Right cardiac atrium (tissue), 5 donors: ENCODE measurements around the gene LEPR. TPM values are rescaled to one million over a fixed set of nuclear protein-coding genes. Genes with fewer than 3 reads are reported as not detected.

Source experiments
- ATAC-seq, 2 donors: fragments of 200-7000 bp; cut with Tn5 transposase; one replicate each; pipeline versions ENCODE4 v1.8.0 to v1.9.1; 2020; ENCODE audit warnings: moderate library complexity in 2 of 2, mild to moderate bottlenecking in 1 of 2
- DNase-seq, 3 donors: peaks; one replicate each; pipeline ENCODE4 v3.0.0-alpha.2; 2020
- H3K27ac ChIP-seq: one replicate; pipeline ENCODE4 v1.5.1; 2013; ENCODE audit warnings: mild to moderate bottlenecking, low read length, control low read depth, moderate library complexity
- H3K27me3 ChIP-seq: one replicate; pipeline ENCODE4 v1.6.1; 2013; ENCODE audit not compliant: control insufficient read depth, insufficient read depth
- H3K4me1 ChIP-seq: one replicate; pipeline ENCODE4 v1.6.1; 2013; ENCODE audit warnings: low read length; ENCODE audit not compliant: control insufficient read depth, insufficient read depth
- H3K4me3 ChIP-seq: one replicate; pipeline ENCODE4 v1.5.1; 2013; ENCODE audit warnings: low read length, control low read depth
- H3K9me3 ChIP-seq: one replicate; pipeline ENCODE4 v1.6.1; 2013; ENCODE audit warnings: low read length; ENCODE audit not compliant: control insufficient read depth
- WGBS: extraction: QIAGEN DNeasy Blood & Tissue Kit; methylation state at CpG from one replicate; pipeline ENCODE4 v1.1.7; 2013; 5-methylcytosine and 5-hydroxymethylcytosine counted together
- intact Hi-C, 4 donors: fragments of 100-400 bp; cut with DNase I; formaldehyde crosslinking; loops; one replicate each; pipeline versions ENCODE4 v1.11.0 to v1.14.0; 2022 to 2023
- polyA plus RNA-seq: library from polyadenylated mRNA; stranded (reverse); fragments of 200-250 nt; gene quantifications from one replicate; pipeline ENCODE4 v1.2.3, GENCODE V29; 2013
- total RNA-seq, 4 donors: library from RNA; stranded (reverse); fragmentation: NEBNext Ultra II Directional; extraction: Animal tissue kit (Norgen Biotek cat#: 25700); gene quantifications; one replicate each; pipeline ENCODE4 v1.2.1, GENCODE V29; 2021
- donor health status: healthy with polysubstance abuse.
- donor health status: DM: no; HTN: yes; CAD: no.
- donor health status: DM: no; HTN: no; CAD: no.
- donor health status: DM: no; HTN: yes; CAD: no; lungs with severe emphysema.
- donor health status: DM: yes; HTN: yes; CAD: no.

LEPR gene
- total and polyA plus RNA-seq, 5 donors: 3.9 to 27.3 (median 12.1) TPM

DNA sequence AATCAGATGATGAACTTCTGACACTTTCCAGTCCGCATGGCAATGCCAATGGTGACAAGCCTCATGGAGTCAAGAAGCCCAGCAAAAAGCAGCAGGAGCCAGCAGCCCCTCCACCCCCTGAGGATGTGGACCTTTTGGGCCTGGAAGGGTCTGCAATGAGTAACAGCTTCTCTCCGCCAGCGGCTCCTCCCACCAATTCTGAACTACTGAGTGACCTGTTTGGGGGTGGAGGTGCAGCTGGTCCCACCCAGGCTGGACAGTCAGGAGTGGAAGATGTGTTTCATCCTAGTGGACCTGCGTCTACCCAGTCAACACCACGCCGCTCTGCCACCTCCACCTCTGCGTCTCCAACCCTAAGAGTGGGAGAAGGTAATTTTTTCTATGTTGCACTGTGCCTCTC, 28.0 kb upstream of the LEPR start:
- H3K4me3 ChIP-seq: no peak overlapping the region
- H3K27me3 ChIP-seq: no peaks in the 10 kb centered on the region
- no peaks in the 10 kb centered on the region for H3K4me1 ChIP-seq
- 95% methylated on average over 7 of the region's 7 CpGs for WGBS
- H3K9me3 ChIP-seq: no peaks in the 10 kb centered on the region
- intact Hi-C loops: no loop called here
- ATAC-seq (no peak), DNase-seq (peak in 1 of 3 donors; percentile 34)
- no peak overlapping the region for H3K27ac ChIP-seq

DNA sequence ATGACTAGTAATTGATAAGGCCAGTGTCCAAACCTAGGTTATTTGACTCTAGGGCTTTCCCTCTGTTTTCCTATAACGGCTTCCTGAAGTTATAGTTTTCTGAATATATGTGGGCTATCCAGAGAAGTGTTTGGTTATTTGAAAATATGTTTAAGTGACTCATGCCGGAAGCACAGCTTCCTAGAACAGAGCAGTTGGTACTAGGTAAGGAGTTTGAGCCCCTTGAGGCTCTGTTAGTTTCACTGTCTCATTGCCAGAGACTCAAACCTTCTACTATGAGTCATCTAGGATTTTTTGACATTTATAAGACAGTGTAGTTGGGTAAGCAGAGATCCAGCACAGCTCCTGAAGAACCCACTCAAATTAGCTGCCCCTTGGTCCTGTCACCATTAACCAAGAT, 27.1 kb upstream of the LEPR start:
- Histone ChIP-seq H3K4me3 (no peak overlapping the region), H3K27ac (no peak overlapping the region), H3K27me3 (no peaks in the 10 kb centered on the region), H3K4me1 (no peaks in the 10 kb centered on the region), H3K9me3 (no peaks in the 10 kb centered on the region)
- WGBS: 77% methylated on average over 2 of the region's 2 CpGs
- intact Hi-C loops: no loop called here
- no peak for DNase-seq
- ATAC-seq: no peak

DNA sequence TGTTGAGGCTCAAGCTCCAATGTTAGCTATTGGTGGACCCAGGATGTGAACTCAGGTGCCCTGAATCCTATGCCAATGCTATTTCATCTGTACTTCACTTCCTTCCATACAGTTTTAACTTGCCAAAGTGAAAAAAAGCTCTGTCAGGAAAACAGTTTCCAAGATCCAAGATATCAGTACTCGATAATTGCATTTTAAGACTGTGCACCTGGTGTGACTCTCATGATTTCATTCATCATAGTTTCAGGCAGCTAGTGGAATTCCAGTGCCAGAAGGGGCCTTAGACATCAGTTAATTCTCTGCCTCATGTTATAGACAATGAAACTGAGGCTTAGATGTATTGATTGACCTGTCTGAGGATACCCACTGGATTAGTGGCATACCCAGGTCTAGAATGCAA, 26.5 kb upstream of the LEPR start:
- WGBS: 64% methylated on average over 1 of the region's 1 CpG
- Histone ChIP-seq H3K4me1 (no peaks in the 10 kb centered on the region), H3K4me3 (no peak overlapping the region), H3K27me3 (no peaks in the 10 kb centered on the region), H3K27ac (no peak overlapping the region), H3K9me3 (no peaks in the 10 kb centered on the region)
- DNase-seq (no peak), ATAC-seq (no peak)
- intact Hi-C loops: no loop called here

DNA sequence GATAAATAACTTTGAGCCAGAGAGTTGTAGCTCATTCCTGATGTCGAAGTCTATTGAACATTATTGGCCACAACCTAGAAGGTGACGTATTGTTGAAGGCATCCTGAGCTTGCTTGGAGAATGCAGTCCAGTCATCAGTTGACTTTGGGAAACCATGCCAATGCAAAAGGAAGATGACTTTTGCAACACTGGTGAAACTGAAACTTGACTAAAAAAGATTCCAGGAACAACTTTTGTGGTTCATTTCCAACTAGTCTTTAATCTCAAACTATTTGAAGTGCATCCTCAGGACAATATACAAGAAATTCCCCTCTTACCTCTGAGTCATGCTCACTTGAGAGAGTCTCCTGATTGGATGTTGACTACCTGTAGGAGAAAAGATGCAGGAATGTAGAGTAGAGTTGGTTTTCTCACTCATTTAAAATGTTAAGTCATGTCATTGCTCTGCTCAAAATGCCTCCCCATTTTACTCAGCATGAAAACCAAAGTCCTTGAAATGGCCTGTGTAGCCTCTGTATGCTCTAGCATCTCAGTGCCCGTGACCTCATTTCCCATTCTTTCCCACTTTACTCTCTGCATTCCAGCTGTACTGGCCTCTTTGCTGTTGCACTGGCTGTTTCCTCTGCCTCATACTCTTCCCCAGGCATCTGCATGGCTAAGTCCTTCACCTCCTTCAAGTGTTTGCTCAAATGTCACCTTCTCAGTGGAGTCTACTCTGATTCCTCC, 24.4 kb upstream of the LEPR start:
- DNase-seq: no peak
- no peaks in the 10 kb centered on the region for H3K9me3 ChIP-seq
- no peaks in the 10 kb centered on the region for H3K27me3 ChIP-seq
- WGBS: 83% methylated on average over 3 of the region's 3 CpGs
- H3K27ac ChIP-seq: no peak overlapping the region
- intact Hi-C loops: no loop called here
- H3K4me1 ChIP-seq: no peaks in the 10 kb centered on the region
- H3K4me3 ChIP-seq: no peak overlapping the region
- ATAC-seq: no peak

DNA sequence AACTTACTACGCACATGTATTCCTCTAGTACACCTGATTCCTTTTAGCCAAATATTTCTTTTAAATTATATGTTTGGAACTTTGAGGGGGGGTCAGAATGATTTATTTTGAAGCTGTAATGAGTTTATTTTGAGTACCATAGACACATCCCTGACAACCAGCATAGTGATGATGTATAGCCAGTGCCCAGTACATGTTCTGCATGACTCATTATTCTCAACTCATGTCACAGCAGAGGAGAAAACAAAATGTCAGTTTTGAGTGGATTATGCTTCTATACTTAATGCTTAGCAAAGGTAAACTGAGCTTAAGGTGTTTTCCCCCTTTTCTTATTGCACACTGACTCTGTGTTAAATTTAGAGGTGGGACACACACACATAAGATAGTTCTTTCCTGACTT, 22.4 kb upstream of the LEPR start:
- H3K27me3 ChIP-seq: no peaks in the 10 kb centered on the region
- ATAC-seq (no peak), DNase-seq (no peak)
- intact Hi-C loops: no loop called here
- 98% methylated on average over 1 of the region's 1 CpG for WGBS
- H3K27ac ChIP-seq: no peak overlapping the region
- no peaks in the 10 kb centered on the region for H3K9me3 ChIP-seq
- no peak overlapping the region for H3K4me3 ChIP-seq
- H3K4me1 ChIP-seq: no peaks in the 10 kb centered on the region

- no peaks in the 10 kb centered on the region for H3K4me1 ChIP-seq
- H3K27ac ChIP-seq: no peak overlapping the region
- H3K4me3 ChIP-seq: no peak overlapping the region
- no peak for DNase-seq
- intact Hi-C loops: no loop called here
- ATAC-seq: no peak
- 82% methylated on average over 1 of the region's 1 CpG for WGBS
- no peaks in the 10 kb centered on the region for H3K9me3 ChIP-seq
- no peaks in the 10 kb centered on the region for H3K27me3 ChIP-seq
These were observed 21.5 kb upstream of the LEPR start for GRCh38 chr1:65399003-65399402.

DNA sequence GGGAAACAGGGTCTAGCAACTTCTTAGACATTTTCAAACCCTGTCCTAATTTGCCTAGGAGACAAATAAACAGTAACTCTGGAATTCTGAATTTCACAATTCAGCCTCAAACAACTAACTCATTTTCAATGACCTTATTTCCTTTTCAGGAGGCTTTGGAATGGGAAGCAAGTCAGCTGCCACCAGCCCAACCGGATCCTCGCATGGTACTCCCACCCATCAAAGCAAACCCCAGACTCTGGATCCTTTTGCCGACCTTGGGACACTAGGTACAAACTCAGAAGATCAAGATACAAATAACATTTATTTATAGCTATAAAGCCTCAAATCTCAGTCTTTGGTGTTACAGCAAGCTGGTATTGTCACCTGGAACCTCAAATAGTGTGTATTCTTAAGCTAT, 18.9 kb upstream of the LEPR start:
- no peak overlapping the region for H3K27ac ChIP-seq
- H3K27me3 ChIP-seq: no peaks in the 10 kb centered on the region
- WGBS: 78% methylated on average over 3 of the region's 3 CpGs
- H3K4me3 ChIP-seq: no peak overlapping the region
- no peaks in the 10 kb centered on the region for H3K9me3 ChIP-seq
- DNase-seq: no peak
- intact Hi-C loops: no loop called here
- no peak for ATAC-seq
- no peaks in the 10 kb centered on the region for H3K4me1 ChIP-seq

- DNase-seq (no peak), ATAC-seq (no peak)
- Histone ChIP-seq H3K4me3 (no peak overlapping the region), H3K27me3 (no peaks in the 10 kb centered on the region), H3K4me1 (no peaks in the 10 kb centered on the region), H3K9me3 (no peaks in the 10 kb centered on the region), H3K27ac (no peak overlapping the region)
- intact Hi-C loops: no loop called here
These were observed 15.5 kb upstream of the LEPR start for GRCh38 chr1:65404941-65405340.

DNA sequence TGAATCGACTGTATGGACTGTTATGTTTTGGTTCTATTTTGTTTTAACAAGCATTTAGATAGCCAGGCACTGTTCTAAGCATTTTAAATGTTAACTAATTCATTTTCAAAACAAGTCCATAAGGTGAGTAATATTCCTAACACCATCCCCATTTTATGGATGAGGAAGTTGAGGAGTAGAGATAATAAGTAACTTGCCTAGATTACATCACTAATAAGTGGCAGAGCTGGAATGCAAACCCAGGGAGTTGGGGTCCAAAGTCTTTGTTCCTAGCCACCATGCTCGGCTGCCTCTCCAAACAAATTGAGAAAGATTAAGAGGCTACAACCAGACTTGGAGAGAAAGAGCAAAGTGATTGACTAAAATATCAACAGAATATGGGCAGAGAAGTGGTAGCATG, 12.6 kb upstream of the LEPR start:
- intact Hi-C loops: no loop called here
- WGBS: 85% methylated on average over 2 of the region's 2 CpGs
- DNase-seq (no peak), ATAC-seq (no peak)
- Histone ChIP-seq H3K4me3 (no peak overlapping the region), H3K9me3 (no peaks in the 10 kb centered on the region), H3K27ac (no peak overlapping the region), H3K4me1 (no peaks in the 10 kb centered on the region), H3K27me3 (no peaks in the 10 kb centered on the region)

GRCh38 chr1:65409314-65409713, 11.2 kb upstream of the LEPR start:
- no peak for DNase-seq
- 48% methylated on average over 1 of the region's 1 CpG for WGBS

GRCh38 chr1:65409816-65410326, 10.6 kb upstream of the LEPR start:
- H3K27ac ChIP-seq: no peak overlapping the region
- no peak for ATAC-seq
- DNase-seq: no peak
- H3K27me3 ChIP-seq: no peaks in the 10 kb centered on the region
- no peaks in the 10 kb centered on the region for H3K4me1 ChIP-seq
- intact Hi-C loops: no loop called here
- no peak overlapping the region for H3K4me3 ChIP-seq
- H3K9me3 ChIP-seq: no peaks in the 10 kb centered on the region
- WGBS: 96% methylated on average over 4 of the region's 4 CpGs

More at GRCh38 chr1:65409314-65409713, 11.2 kb upstream of the LEPR start:
- H3K27me3 ChIP-seq: no peaks in the 10 kb centered on the region
- no peak for ATAC-seq
- no peaks in the 10 kb centered on the region for H3K9me3 ChIP-seq
- intact Hi-C loops: no loop called here
- H3K27ac ChIP-seq: no peak overlapping the region
- no peaks in the 10 kb centered on the region for H3K4me1 ChIP-seq
- no peak overlapping the region for H3K4me3 ChIP-seq
